ENCODE measurements around the gene PLA2G1B. TPM values are rescaled to one million over a fixed set of nuclear protein-coding genes. Genes with fewer than 3 reads are reported as not detected.

PLA2G1B gene
- total and polyA plus RNA-seq, 9 of the 15 experiments (the other 6 are each of a cell fraction or from before 2014, with no cell fraction given): 1.4 TPM; not detected in 8

DNA sequence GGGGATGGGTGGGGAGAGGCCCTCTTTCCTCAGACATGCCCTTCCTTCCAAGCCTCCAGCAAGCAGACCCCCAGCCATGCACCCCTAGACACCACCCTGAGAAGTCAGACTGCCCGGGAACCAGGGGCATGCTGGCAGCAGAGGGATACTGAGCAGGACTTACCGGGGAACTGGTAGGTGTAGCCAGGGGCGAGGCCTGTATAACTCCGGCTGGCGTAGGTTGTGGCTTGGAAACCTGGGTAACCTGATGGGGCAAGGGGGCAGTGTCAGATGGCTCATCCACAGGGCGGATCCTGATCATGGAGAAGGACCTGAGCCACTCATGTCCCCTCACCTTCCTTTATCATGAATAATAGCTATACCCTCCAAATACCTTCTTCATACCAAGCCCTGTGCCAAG, 25.6 kb upstream of the PLA2G1B start (continued):
- TF ChIP-seq AFF4 (CRISPR knock-in tag; IDR thresholded peaks at IDR 0.05): no peak
- TF ChIP-seq ZNF609 (CRISPR knock-in tag; IDR thresholded peaks at IDR 0.05; ENCODE audit: borderline replicate concordance): no peak
- no peak for TF ChIP-seq SMARCB1 (IDR thresholded peaks at IDR 0.05; ENCODE audit: insufficient read length, low read depth)
- no peak for TF ChIP-seq USF2 (CRISPR knock-in tag; IDR thresholded peaks at IDR 0.05)
- no peak for TF ChIP-seq ZNF133 (CRISPR knock-in tag; IDR thresholded peaks at IDR 0.05)

All from K562 (cell line).